SK-N-SH (cell line): ENCODE results near the gene TRPM1.

ENCODE experiments used
- CHD2 ChIP-seq: fragments of 150-350 bp; IDR thresholded peaks from 2 replicates; pipeline ENCODE4 v1.6.1; 2018; ENCODE audit warnings: low read length; ENCODE audit not compliant: partially characterized antibody
- EP300 ChIP-seq, 2 experiments: IDR thresholded peaks; 2 replicates each; pipeline versions ENCODE4 v1.4.0 to v1.6.1; 2012; ENCODE audit warnings: borderline replicate concordance in 1 of 2, low read depth in 1 of 2, low read length in 1 of 2
- NRF1 ChIP-seq: IDR thresholded peaks from 2 replicates; pipeline ENCODE4 v1.6.1; 2012; ENCODE audit warnings: low read depth, mild to moderate bottlenecking, low read length
- TEAD4 ChIP-seq: IDR thresholded peaks from 2 replicates; pipeline ENCODE4 v1.4.0; 2012; ENCODE audit warnings: mild to moderate bottlenecking, borderline replicate concordance; ENCODE audit not compliant: insufficient read depth
- TF ChIP-seq, protein P1 (sequence below): IDR thresholded peaks from 2 replicates; pipeline ENCODE4 v1.4.0; 2012; ENCODE audit warnings: low read depth
- TF ChIP-seq, protein P2 (sequence below): IDR thresholded peaks from 2 replicates; pipeline ENCODE4 v1.4.0; 2012; ENCODE audit warnings: low read depth, borderline replicate concordance
- TF ChIP-seq, protein P3 (sequence below): fragments of 200-600 bp; sonication (generic); IDR thresholded peaks from 2 replicates; pipeline ENCODE4 v1.6.1; 2017; ENCODE audit warnings: antibody characterized with exemption, mild to moderate bottlenecking, moderate library complexity
- TF ChIP-seq, protein P4 (sequence below): IDR thresholded peaks from 2 replicates; pipeline ENCODE4 v1.4.0; 2012; ENCODE audit warnings: low read depth, borderline replicate concordance
- TF ChIP-seq, protein P5 (sequence below): IDR thresholded peaks from 2 replicates; pipeline ENCODE4; 2012

DNA sequence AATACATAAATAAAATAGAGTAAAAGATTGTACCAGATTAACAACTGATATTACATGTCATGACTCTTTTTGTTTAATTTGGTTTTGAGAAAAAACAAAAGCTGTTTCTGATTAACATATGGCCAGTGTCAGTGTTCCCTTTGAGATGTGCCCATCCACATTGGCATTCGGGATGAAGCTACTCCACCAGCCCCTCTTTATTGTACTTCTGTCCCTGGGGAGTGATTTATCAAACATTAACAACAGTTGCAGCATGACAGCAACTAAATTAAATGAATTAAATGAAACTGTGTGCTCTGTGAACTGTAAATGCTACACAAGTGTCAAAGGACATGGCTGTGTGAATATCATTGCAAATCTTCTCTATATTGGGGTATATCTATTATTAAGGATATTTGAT lies 84.2 kb downstream of the TRPM1 start:
- TF ChIP-seq, protein P1, sequence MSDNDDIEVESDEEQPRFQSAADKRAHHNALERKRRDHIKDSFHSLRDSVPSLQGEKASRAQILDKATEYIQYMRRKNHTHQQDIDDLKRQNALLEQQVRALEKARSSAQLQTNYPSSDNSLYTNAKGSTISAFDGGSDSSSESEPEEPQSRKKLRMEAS = no peak
- peak in 1 of 2 experiments; percentile 18; a peak in 1 of 4 replicates for TF ChIP-seq EP300 (IDR thresholded peaks at IDR 0.05; ENCODE audit: borderline replicate concordance in 1 of 2, low read depth in 1 of 2, low read length in 1 of 2)
- TF ChIP-seq, protein P2, sequence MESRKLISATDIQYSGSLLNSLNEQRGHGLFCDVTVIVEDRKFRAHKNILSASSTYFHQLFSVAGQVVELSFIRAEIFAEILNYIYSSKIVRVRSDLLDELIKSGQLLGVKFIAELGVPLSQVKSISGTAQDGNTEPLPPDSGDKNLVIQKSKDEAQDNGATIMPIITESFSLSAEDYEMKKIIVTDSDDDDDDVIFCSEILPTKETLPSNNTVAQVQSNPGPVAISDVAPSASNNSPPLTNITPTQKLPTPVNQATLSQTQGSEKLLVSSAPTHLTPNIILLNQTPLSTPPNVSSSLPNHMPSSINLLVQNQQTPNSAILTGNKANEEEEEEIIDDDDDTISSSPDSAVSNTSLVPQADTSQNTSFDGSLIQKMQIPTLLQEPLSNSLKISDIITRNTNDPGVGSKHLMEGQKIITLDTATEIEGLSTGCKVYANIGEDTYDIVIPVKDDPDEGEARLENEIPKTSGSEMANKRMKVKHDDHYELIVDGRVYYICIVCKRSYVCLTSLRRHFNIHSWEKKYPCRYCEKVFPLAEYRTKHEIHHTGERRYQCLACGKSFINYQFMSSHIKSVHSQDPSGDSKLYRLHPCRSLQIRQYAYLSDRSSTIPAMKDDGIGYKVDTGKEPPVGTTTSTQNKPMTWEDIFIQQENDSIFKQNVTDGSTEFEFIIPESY = no peak
- TF ChIP-seq, protein P3, sequence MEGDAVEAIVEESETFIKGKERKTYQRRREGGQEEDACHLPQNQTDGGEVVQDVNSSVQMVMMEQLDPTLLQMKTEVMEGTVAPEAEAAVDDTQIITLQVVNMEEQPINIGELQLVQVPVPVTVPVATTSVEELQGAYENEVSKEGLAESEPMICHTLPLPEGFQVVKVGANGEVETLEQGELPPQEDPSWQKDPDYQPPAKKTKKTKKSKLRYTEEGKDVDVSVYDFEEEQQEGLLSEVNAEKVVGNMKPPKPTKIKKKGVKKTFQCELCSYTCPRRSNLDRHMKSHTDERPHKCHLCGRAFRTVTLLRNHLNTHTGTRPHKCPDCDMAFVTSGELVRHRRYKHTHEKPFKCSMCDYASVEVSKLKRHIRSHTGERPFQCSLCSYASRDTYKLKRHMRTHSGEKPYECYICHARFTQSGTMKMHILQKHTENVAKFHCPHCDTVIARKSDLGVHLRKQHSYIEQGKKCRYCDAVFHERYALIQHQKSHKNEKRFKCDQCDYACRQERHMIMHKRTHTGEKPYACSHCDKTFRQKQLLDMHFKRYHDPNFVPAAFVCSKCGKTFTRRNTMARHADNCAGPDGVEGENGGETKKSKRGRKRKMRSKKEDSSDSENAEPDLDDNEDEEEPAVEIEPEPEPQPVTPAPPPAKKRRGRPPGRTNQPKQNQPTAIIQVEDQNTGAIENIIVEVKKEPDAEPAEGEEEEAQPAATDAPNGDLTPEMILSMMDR = no peak
- TF ChIP-seq, protein P4, sequence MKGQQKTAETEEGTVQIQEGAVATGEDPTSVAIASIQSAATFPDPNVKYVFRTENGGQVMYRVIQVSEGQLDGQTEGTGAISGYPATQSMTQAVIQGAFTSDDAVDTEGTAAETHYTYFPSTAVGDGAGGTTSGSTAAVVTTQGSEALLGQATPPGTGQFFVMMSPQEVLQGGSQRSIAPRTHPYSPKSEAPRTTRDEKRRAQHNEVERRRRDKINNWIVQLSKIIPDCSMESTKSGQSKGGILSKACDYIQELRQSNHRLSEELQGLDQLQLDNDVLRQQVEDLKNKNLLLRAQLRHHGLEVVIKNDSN = no peak
- no peak for TF ChIP-seq TEAD4
- TF ChIP-seq, protein P5, sequence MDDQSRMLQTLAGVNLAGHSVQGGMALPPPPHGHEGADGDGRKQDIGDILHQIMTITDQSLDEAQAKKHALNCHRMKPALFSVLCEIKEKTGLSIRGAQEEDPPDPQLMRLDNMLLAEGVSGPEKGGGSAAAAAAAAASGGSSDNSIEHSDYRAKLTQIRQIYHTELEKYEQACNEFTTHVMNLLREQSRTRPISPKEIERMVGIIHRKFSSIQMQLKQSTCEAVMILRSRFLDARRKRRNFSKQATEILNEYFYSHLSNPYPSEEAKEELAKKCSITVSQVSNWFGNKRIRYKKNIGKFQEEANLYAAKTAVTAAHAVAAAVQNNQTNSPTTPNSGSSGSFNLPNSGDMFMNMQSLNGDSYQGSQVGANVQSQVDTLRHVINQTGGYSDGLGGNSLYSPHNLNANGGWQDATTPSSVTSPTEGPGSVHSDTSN = no peak
- TF ChIP-seq CHD2 = no peak
- TF ChIP-seq NRF1 = no peak
